ENCODE results near the gene SPAG9. TPM values are rescaled to one million over a fixed set of nuclear protein-coding genes. Genes with fewer than 3 reads are reported as not detected.

SPAG9 gene
- total RNA-seq, 1 experiment from 2014 or later = 144 TPM

- no peaks in the 10 kb centered on the region for H3K36me3 ChIP-seq (ENCODE audit: control insufficient read depth, insufficient read depth, low read length)
- H3K27ac ChIP-seq (ENCODE audit: low read length) = no peak overlapping the region
- POLR2A ChIA-PET = interaction anchor here (1.2 kb wide), 1 partner anchor 52 kb away, joined by 5 read pairs; the partner anchor contains the start of gene TOB1
- no peak overlapping the region for H3K4me3 ChIP-seq (ENCODE audit: low read depth in 2 of 2, low read length in 2 of 2)
- DNase-seq (ENCODE audit: low read depth, low spot score) = no peak
- in situ Hi-C loops (cut with HindIII; ENCODE audit: low pct_unique_long_range_greater_than_20kb, low sequenced_read_pairs) = no loop called here
- intact Hi-C loops (cut with micrococcal nuclease; ENCODE audit: unreplicated experiment) = no loop called here
- CTCF ChIA-PET = interaction anchor here (0.6 kb wide), 1 partner anchor 135 kb away, joined by 3 read pairs; no protein-coding TSS in a partner anchor
- TF ChIP-seq SIN3A (IDR thresholded peaks at IDR 0.05; ENCODE audit: borderline replicate concordance, insufficient read depth, low read depth, low read length) = no peak
- TF ChIP-seq REST (IDR thresholded peaks at IDR 0.05; ENCODE audit: insufficient read depth in 1 of 2, low read depth in 2 of 2, low read length in 1 of 2) = no peak
- TF ChIP-seq TCF7L2 (IDR thresholded peaks at IDR 0.05; ENCODE audit: low read depth, low read length) = no peak
- no peak for TF ChIP-seq CTCF (IDR thresholded peaks at IDR 0.05)
- TF ChIP-seq POLR2AphosphoS5 (IDR thresholded peaks at IDR 0.05; ENCODE audit: low read depth, low read length) = no peak
- ATAC-seq = peak; percentile 26; the same call in 1 of the 2 replicates
- BruUV-seq (replicated peaks) = no TSS peak
- H3K27me3 ChIP-seq (ENCODE audit: control insufficient read depth, insufficient read depth, low read length) = no peaks in the 10 kb centered on the region
- peaks cover 12% of the 10 kb centered on the region for H3K4me1 ChIP-seq (ENCODE audit: control insufficient read depth, insufficient read depth, low read length)
- H3K9me3 ChIP-seq (ENCODE audit: control insufficient read depth, insufficient read depth, low read depth, low read length) = no peaks in the 10 kb centered on the region
Observed at GRCh38 chr17:50918071-50918932, 202.4 kb downstream of the SPAG9 start.

GRCh38 chr17:50917418-50917743 lies 203.3 kb downstream of the SPAG9 start:
- H3K9me3 ChIP-seq (ENCODE audit: control insufficient read depth, insufficient read depth, low read depth, low read length) = no peaks in the 10 kb centered on the region
- BruUV-seq (replicated peaks) = no TSS peak
- ChIA-PET CTCF (no interaction called here), POLR2A (no interaction called here)
- no peaks in the 10 kb centered on the region for H3K27me3 ChIP-seq (ENCODE audit: control insufficient read depth, insufficient read depth, low read length)
- DNase-seq (ENCODE audit: low read depth, low spot score) (no peak), ATAC-seq (no peak)
- in situ Hi-C loops (cut with HindIII; ENCODE audit: low pct_unique_long_range_greater_than_20kb, low sequenced_read_pairs) (no loop called here), intact Hi-C loops (cut with micrococcal nuclease; ENCODE audit: unreplicated experiment) (no loop called here)
- H3K4me1 ChIP-seq (ENCODE audit: control insufficient read depth, insufficient read depth, low read length) = peaks cover 12% of the 10 kb centered on the region
- no peak overlapping the region for H3K27ac ChIP-seq (ENCODE audit: low read length)
- H3K4me3 ChIP-seq (ENCODE audit: low read depth in 2 of 2, low read length in 2 of 2) = no peak overlapping the region
- no peaks in the 10 kb centered on the region for H3K36me3 ChIP-seq (ENCODE audit: control insufficient read depth, insufficient read depth, low read length)
- TF ChIP-seq TCF7L2 (IDR thresholded peaks at IDR 0.05; ENCODE audit: low read depth, low read length) (no peak), REST (IDR thresholded peaks at IDR 0.05; ENCODE audit: insufficient read depth in 1 of 2, low read depth in 2 of 2, low read length in 1 of 2) (no peak), SIN3A (IDR thresholded peaks at IDR 0.05; ENCODE audit: borderline replicate concordance, insufficient read depth, low read depth, low read length) (no peak), CTCF (IDR thresholded peaks at IDR 0.05) (no peak), POLR2AphosphoS5 (IDR thresholded peaks at IDR 0.05; ENCODE audit: low read depth, low read length) (no peak)

Data from Panc1 (cell line).